Measurements from ENCODE around the gene TLK2.

- TF ChIP-seq CTCF (conservative IDR thresholded peaks at IDR 0.05; ENCODE audit: low read length) (no peak), EZH2phosphoT487 (IDR thresholded peaks at IDR 0.05; ENCODE audit: borderline replicate concordance, low read depth, low read length) (no peak)
Measured at GRCh38 chr17:62572888-62573401, 94.3 kb downstream of the TLK2 start.

Measured in OCI-LY7 (cell line).